ENCODE data around the gene PSG7. TPM values are rescaled to one million over a fixed set of nuclear protein-coding genes. Genes with fewer than 3 reads are reported as not detected.
"Not testable (repeated sequence)": the region's sequence is repeated elsewhere in the genome, so short reads cannot be mapped to it uniquely, and the experiment has no call there.

Gene PSG7
- total and polyA plus RNA-seq, 2 donors, result not detected

GRCh38 chr19:42926781-42927180 is 10.2 kb downstream of the PSG7 start:
- Histone ChIP-seq H3K4me3 (ENCODE audit: low read depth, low read length) (no peak overlapping the region), H3K36me3 (ENCODE audit: insufficient read depth) (no peaks in the 10 kb centered on the region), H3K27ac (ENCODE audit: low read depth) (no peak overlapping the region), H3K4me1 (ENCODE audit: insufficient read depth) (no peaks in the 10 kb centered on the region)
- 51% methylated on average over 2 of the region's 2 CpGs for WGBS
- no peak for DNase-seq (ENCODE audit: extremely low spot score)

- WGBS, result 43% methylated on average over 9 of the region's 9 CpGs
- DNase-seq (ENCODE audit: extremely low spot score); H3K36me3 ChIP-seq (ENCODE audit: insufficient read depth); H3K4me1 ChIP-seq (ENCODE audit: insufficient read depth); H3K4me3 ChIP-seq (ENCODE audit: low read depth, low read length); H3K27ac ChIP-seq (ENCODE audit: low read depth): not testable (repeated sequence)
These were observed 13.9 kb downstream of the PSG7 start for GRCh38 chr19:42923106-42923505.

GRCh38 chr19:42920971-42921370 is 16.0 kb downstream of the PSG7 start:
- not testable (repeated sequence) for H3K4me1 ChIP-seq (ENCODE audit: insufficient read depth); H3K36me3 ChIP-seq (ENCODE audit: insufficient read depth); H3K4me3 ChIP-seq (ENCODE audit: low read depth, low read length); H3K27ac ChIP-seq (ENCODE audit: low read depth); DNase-seq (ENCODE audit: extremely low spot score)

- WGBS, result 12% methylated on average over 3 of the region's 3 CpGs
- no peaks in the 10 kb centered on the region for H3K36me3 ChIP-seq (ENCODE audit: insufficient read depth)
- no peak overlapping the region for H3K4me3 ChIP-seq (ENCODE audit: low read depth, low read length)
- no peak overlapping the region for H3K27ac ChIP-seq (ENCODE audit: low read depth)
- DNase-seq (ENCODE audit: extremely low spot score), result no peak
- no peaks in the 10 kb centered on the region for H3K4me1 ChIP-seq (ENCODE audit: insufficient read depth)
These were observed 17.3 kb downstream of the PSG7 start for GRCh38 chr19:42919757-42920079.

- 71% methylated on average over 26 of the region's 26 CpGs for WGBS
- not testable (repeated sequence) for DNase-seq (ENCODE audit: extremely low spot score); H3K4me1 ChIP-seq (ENCODE audit: insufficient read depth); H3K36me3 ChIP-seq (ENCODE audit: insufficient read depth); H3K27ac ChIP-seq (ENCODE audit: low read depth); H3K4me3 ChIP-seq (ENCODE audit: low read depth, low read length)
These were observed 17.8 kb downstream of the PSG7 start for GRCh38 chr19:42919070-42919756.

- not testable (repeated sequence) for H3K36me3 ChIP-seq (ENCODE audit: insufficient read depth); DNase-seq (ENCODE audit: extremely low spot score); H3K4me1 ChIP-seq (ENCODE audit: insufficient read depth); H3K4me3 ChIP-seq (ENCODE audit: low read depth, low read length); H3K27ac ChIP-seq (ENCODE audit: low read depth)
- WGBS, result 77% methylated on average over 15 of the region's 15 CpGs
These were observed 18.5 kb downstream of the PSG7 start for GRCh38 chr19:42918377-42919069.

- H3K36me3 ChIP-seq (ENCODE audit: insufficient read depth); H3K4me1 ChIP-seq (ENCODE audit: insufficient read depth); H3K27ac ChIP-seq (ENCODE audit: low read depth); DNase-seq (ENCODE audit: extremely low spot score); H3K4me3 ChIP-seq (ENCODE audit: low read depth, low read length): not testable (repeated sequence)
- 71% methylated on average over 1 of the region's 1 CpG for WGBS
These were observed 19.4 kb downstream of the PSG7 start, which contains the start of gene PSG6 for GRCh38 chr19:42917634-42918033. PSG6 (minus strand) TSS chr19:42917894; CDS start chr19:42917792, 102 bp downstream.

GRCh38 chr19:42916931-42917330 is 20.1 kb downstream of the PSG7 start:
- DNase-seq (ENCODE audit: extremely low spot score); H3K4me3 ChIP-seq (ENCODE audit: low read depth, low read length); H3K36me3 ChIP-seq (ENCODE audit: insufficient read depth); H3K27ac ChIP-seq (ENCODE audit: low read depth); H3K4me1 ChIP-seq (ENCODE audit: insufficient read depth): not testable (repeated sequence)
- WGBS, result 89% methylated on average over 1 of the region's 1 CpG

GRCh38 chr19:42913516-42913915 is 23.5 kb downstream of the PSG7 start:
- not testable (repeated sequence) for H3K4me1 ChIP-seq (ENCODE audit: insufficient read depth); H3K27ac ChIP-seq (ENCODE audit: low read depth); DNase-seq (ENCODE audit: extremely low spot score); H3K4me3 ChIP-seq (ENCODE audit: low read depth, low read length); H3K36me3 ChIP-seq (ENCODE audit: insufficient read depth)
- 78% methylated on average over 5 of the region's 5 CpGs for WGBS

GRCh38 chr19:42912941-42913340 is 24.1 kb downstream of the PSG7 start:
- 91% methylated on average over 4 of the region's 4 CpGs for WGBS
- not testable (repeated sequence) for DNase-seq (ENCODE audit: extremely low spot score); H3K4me1 ChIP-seq (ENCODE audit: insufficient read depth); H3K36me3 ChIP-seq (ENCODE audit: insufficient read depth); H3K4me3 ChIP-seq (ENCODE audit: low read depth, low read length); H3K27ac ChIP-seq (ENCODE audit: low read depth)

GRCh38 chr19:42911731-42912130 is 25.3 kb downstream of the PSG7 start:
- DNase-seq (ENCODE audit: extremely low spot score); H3K4me1 ChIP-seq (ENCODE audit: insufficient read depth); H3K27ac ChIP-seq (ENCODE audit: low read depth); H3K4me3 ChIP-seq (ENCODE audit: low read depth, low read length); H3K36me3 ChIP-seq (ENCODE audit: insufficient read depth): not testable (repeated sequence)
- 78% methylated on average over 5 of the region's 5 CpGs for WGBS

- not testable (repeated sequence) for H3K4me1 ChIP-seq (ENCODE audit: insufficient read depth); H3K27ac ChIP-seq (ENCODE audit: low read depth); H3K36me3 ChIP-seq (ENCODE audit: insufficient read depth); DNase-seq (ENCODE audit: extremely low spot score); H3K4me3 ChIP-seq (ENCODE audit: low read depth, low read length)
- 65% methylated on average over 5 of the region's 5 CpGs for WGBS
These were observed 30.8 kb downstream of the PSG7 start for GRCh38 chr19:42906162-42906561.

- not testable (repeated sequence) for DNase-seq (ENCODE audit: extremely low spot score); H3K36me3 ChIP-seq (ENCODE audit: insufficient read depth)
- 73% methylated on average over 4 of the region's 4 CpGs for WGBS
These were observed 36.4 kb downstream of the PSG7 start for GRCh38 chr19:42900561-42900960.

GRCh38 chr19:42899674-42900073 is 37.3 kb downstream of the PSG7 start:
- not testable (repeated sequence) for DNase-seq (ENCODE audit: extremely low spot score); H3K4me1 ChIP-seq (ENCODE audit: insufficient read depth); H3K36me3 ChIP-seq (ENCODE audit: insufficient read depth); H3K27ac ChIP-seq (ENCODE audit: low read depth); H3K4me3 ChIP-seq (ENCODE audit: low read depth, low read length)
- 84% methylated on average over 12 of the region's 12 CpGs for WGBS

More at GRCh38 chr19:42900561-42900960, 36.4 kb downstream of the PSG7 start:
- H3K27ac ChIP-seq (ENCODE audit: low read depth); H3K4me1 ChIP-seq (ENCODE audit: insufficient read depth); H3K4me3 ChIP-seq (ENCODE audit: low read depth, low read length): not testable (repeated sequence)
